Mesothelial cell of epicardium (in vitro differentiated cells): ENCODE results near the gene COL8A2. TPM values are rescaled to one million over a fixed set of nuclear protein-coding genes. Genes with fewer than 3 reads are reported as not detected.

Experiments used
- DNase-seq, 2 experiments: peaks; one replicate each; pipeline ENCODE4 v3.0.0; 2021; ENCODE audit warnings: low spot score in 2 of 2; ENCODE audit not compliant: unreplicated experiment in 2 of 2
- H3K27ac Mint-ChIP-seq: 2 replicates; pipeline ENCODE4 v1.8.0; 2021; ENCODE audit warnings: mixed read lengths
- H3K27me3 Mint-ChIP-seq: 2 replicates; pipeline ENCODE4 v1.8.0; 2021; ENCODE audit warnings: low read depth, mixed read lengths
- H3K36me3 Mint-ChIP-seq: 2 replicates; pipeline ENCODE4 v1.8.0; 2021; ENCODE audit warnings: mixed read lengths
- H3K4me1 Mint-ChIP-seq: 2 replicates; pipeline ENCODE4 v1.8.0; 2021; ENCODE audit warnings: mixed read lengths
- H3K4me3 Mint-ChIP-seq: 2 replicates; pipeline ENCODE4 v1.8.0; 2021; ENCODE audit warnings: mild to moderate bottlenecking, moderate library complexity, mixed read lengths
- H3K9me3 Mint-ChIP-seq: 2 replicates; pipeline ENCODE4 v1.8.0; 2021; ENCODE audit warnings: mixed read lengths
- total RNA-seq: library from RNA; stranded (reverse); gene quantifications from 3 replicates; pipeline ENCODE4 v1.2.1, GENCODE V29; 2021
- TF ChIP-seq, protein P1 (sequence below): fragments of 200-600 bp; sonication (generic); IDR thresholded peaks from one replicate; pipeline ENCODE4 v1.5.0; 2021; ENCODE audit warnings: antibody characterized with exemption; ENCODE audit not compliant: unreplicated experiment

Gene COL8A2
- total RNA-seq, 1 donor from 2014 or later: 10.4 TPM

DNA sequence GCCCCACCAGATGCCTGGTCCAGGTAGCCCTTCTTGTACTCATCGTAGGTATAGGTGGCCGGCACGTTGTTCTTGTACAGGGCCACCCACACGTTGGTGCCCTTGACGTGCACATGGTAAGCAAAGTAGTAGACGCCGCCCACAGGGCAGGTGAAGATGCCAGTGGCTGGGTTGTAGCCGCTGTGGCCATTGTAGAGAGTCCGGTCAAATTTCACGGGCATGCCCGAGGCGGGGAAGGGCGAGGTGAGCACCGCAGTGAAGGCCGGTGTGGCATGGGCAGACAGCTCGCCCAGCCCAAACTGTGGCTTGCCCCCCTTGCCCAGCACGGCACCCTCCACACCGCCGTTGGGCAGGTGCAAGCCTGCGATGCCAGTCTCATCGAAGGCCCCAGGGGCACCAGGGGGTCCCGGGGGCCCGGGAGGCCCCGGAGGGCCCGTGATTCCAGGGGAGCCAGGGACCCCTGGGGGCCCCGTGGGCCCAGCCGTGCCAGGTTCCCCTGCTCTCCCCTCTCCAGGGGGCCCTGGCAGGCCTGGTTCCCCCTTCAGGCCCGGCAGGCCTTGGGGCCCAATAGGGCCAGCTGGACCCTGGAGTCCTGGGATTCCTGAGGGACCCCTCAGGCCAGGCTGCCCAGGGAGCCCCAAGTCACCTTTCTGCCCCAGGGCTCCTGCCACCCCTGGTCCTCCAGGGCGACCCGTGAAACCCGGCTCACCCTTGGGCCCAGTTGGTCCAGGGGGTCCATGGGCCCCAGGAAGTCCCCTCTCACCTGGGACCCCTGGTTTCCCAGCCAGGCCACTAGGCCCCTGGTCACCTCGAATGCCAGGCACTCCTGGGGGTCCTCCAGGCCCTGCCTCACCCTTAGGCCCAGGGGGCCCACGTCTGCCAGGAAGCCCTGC is 27.1 kb downstream of the COL8A2 start:
- H3K4me3 Mint-ChIP-seq: no peak overlapping the region
- TF ChIP-seq, protein P1, sequence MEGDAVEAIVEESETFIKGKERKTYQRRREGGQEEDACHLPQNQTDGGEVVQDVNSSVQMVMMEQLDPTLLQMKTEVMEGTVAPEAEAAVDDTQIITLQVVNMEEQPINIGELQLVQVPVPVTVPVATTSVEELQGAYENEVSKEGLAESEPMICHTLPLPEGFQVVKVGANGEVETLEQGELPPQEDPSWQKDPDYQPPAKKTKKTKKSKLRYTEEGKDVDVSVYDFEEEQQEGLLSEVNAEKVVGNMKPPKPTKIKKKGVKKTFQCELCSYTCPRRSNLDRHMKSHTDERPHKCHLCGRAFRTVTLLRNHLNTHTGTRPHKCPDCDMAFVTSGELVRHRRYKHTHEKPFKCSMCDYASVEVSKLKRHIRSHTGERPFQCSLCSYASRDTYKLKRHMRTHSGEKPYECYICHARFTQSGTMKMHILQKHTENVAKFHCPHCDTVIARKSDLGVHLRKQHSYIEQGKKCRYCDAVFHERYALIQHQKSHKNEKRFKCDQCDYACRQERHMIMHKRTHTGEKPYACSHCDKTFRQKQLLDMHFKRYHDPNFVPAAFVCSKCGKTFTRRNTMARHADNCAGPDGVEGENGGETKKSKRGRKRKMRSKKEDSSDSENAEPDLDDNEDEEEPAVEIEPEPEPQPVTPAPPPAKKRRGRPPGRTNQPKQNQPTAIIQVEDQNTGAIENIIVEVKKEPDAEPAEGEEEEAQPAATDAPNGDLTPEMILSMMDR: no peak
- H3K9me3 Mint-ChIP-seq: no peaks in the 10 kb centered on the region
- H3K27me3 Mint-ChIP-seq: no peaks in the 10 kb centered on the region
- no peak for DNase-seq
- H3K27ac Mint-ChIP-seq: no peak overlapping the region
- H3K4me1 Mint-ChIP-seq: peaks cover 6% of the 10 kb centered on the region
- peaks cover 4% of the 10 kb centered on the region for H3K36me3 Mint-ChIP-seq

DNA sequence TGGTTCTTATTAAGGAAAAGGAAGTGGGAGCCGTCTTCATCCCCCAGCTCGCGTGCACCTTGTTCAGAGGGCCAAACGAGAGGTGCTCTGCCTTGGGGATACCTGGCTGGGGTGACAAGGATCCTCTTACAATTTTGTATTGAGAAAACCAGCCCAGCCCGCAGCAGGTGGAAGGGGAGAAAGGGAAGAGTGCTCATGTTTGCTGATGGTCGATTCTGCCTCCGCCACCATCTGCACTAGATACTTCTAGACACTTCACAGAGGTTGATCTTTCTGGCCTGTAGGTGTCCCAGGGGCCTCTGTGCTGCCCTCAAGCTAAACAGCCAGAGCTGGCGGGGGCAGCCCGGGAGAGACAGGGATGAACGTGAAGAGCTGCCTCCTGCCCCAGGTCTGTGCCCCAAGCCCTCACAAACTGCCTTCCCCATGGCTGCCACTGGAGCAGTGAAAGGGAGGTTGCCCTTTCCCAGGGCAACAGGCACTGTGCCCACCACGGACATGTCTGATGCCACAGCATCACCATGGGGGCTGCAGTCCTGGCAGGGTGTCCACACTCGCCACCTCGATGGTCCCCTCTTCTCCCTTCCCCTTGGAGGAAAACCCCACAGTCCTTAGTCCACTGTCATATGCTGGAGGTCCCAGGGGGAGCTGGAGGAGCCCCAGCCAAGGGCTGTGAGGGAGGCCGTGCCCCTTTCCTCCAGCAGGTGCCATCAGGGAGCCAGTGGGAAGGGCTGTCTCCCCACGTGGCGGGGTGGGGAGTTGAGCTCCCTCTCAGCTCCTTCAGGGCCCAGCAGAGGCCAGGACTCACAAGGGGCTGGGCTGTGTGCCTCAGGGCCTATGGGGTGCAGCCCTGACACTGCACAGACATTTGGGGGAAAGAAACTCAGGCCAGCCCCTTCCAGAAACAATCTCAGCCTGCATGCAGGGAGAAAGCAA is 28.3 kb downstream of the COL8A2 start:
- TF ChIP-seq, protein P1: no peak
- peaks cover 4% of the 10 kb centered on the region for H3K36me3 Mint-ChIP-seq
- peaks cover 6% of the 10 kb centered on the region for H3K4me1 Mint-ChIP-seq
- DNase-seq: no peak
- H3K9me3 Mint-ChIP-seq: no peaks in the 10 kb centered on the region
- H3K4me3 Mint-ChIP-seq: no peak overlapping the region
- H3K27me3 Mint-ChIP-seq: no peaks in the 10 kb centered on the region
- peak overlapping the region; percentile 78 for H3K27ac Mint-ChIP-seq

DNA sequence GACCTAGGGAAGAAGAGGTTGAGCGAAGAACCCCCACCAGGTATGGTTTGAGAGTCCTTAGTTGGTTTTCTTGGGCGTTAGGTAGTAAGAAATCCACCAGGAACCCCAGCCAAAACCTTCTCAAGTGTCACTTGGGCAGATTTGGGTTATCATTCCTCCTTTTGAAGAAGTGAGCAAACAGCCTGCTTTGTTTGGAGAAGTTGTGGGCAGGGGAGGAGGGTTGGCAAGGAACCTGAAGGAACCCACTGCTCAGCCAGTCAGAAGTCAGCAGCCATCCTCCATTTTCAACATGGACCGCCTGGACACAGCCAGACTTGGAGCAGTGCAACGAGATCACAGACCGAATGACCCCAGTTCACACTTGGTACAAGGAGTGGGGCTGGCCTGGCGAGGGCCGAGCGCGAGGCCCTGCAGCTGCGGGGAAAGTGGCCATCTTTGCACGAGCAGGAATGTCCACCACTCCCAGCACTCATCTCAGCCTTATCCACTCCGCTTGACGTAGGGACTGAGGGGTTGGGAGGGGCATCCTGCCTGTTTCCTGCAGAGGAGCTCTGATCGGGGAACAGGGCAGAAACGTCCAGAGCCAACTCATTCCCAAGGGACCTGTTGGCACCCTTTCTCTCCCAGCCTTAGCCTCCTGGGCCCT is 29.1 kb downstream of the COL8A2 start:
- Mint-ChIP-seq H3K4me3 (no peak overlapping the region), H3K27ac (no peak overlapping the region), H3K36me3 (peaks cover 5% of the 10 kb centered on the region), H3K27me3 (no peaks in the 10 kb centered on the region), H3K9me3 (no peaks in the 10 kb centered on the region), H3K4me1 (peaks cover 8% of the 10 kb centered on the region)
- no peak for DNase-seq
- TF ChIP-seq, protein P1: no peak

DNA sequence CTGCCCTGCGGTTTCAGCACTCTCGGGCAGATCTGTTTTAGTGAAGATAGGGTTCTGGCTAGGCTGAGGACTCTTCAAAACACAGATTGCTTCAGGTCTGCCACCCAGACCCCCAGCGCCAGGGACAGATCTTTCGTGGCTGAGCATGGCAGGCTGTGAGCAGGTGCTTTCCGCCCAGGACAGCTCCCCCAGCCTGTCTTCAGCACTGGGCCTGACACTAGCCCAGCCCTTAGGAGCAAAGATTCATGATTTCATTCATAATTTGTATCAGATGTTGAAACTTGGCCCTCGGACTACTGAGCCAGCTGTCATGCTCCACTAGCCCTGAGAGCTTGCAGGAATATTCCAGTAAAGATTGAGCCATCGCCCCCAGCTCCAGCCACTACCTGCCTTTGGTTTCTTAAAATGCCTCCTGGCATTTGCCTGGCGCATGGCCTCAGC is 30.4 kb downstream of the COL8A2 start:
- H3K27me3 Mint-ChIP-seq: no peaks in the 10 kb centered on the region
- TF ChIP-seq, protein P1: no peak

DNA sequence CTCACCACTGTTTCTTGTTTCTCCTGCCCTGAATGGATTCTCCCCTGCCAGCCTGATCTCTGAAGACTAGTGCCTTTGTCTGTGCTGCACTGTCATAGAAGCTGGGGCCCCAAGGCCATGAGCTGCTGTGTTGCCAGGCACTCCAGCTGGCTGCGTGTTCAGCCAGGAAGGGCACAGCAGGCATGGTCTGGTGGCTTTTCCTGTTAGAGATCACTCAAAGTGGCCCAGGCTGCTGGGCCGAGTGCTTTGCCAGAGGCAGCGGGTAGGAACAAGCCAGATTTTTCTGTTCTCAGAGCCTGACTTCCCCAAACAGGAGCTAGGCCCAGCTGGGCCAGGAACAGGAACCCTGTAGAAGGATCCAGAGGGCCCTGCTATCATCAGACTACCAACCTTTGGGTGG is 31.1 kb downstream of the COL8A2 start:
- Mint-ChIP-seq H3K9me3 (no peaks in the 10 kb centered on the region), H3K36me3 (peaks cover 5% of the 10 kb centered on the region), H3K4me3 (no peak overlapping the region), H3K27me3 (no peaks in the 10 kb centered on the region), H3K27ac (no peak overlapping the region), H3K4me1 (peaks cover 14% of the 10 kb centered on the region)
- TF ChIP-seq, protein P1: no peak
- DNase-seq: no peak

More for the DNA sequence above, 30.4 kb downstream of the COL8A2 start:
- no peak overlapping the region for H3K27ac Mint-ChIP-seq
- H3K4me1 Mint-ChIP-seq: peaks cover 10% of the 10 kb centered on the region
- no peak for DNase-seq
- no peak overlapping the region for H3K4me3 Mint-ChIP-seq
- H3K9me3 Mint-ChIP-seq: no peaks in the 10 kb centered on the region
- peaks cover 5% of the 10 kb centered on the region for H3K36me3 Mint-ChIP-seq
